Measurements from ENCODE around the gene CEP68.
"Not testable (repeated sequence)": the region's sequence is repeated elsewhere in the genome, so short reads cannot be mapped to it uniquely, and the experiment has no call there.

The CEP68 gene

DNA sequence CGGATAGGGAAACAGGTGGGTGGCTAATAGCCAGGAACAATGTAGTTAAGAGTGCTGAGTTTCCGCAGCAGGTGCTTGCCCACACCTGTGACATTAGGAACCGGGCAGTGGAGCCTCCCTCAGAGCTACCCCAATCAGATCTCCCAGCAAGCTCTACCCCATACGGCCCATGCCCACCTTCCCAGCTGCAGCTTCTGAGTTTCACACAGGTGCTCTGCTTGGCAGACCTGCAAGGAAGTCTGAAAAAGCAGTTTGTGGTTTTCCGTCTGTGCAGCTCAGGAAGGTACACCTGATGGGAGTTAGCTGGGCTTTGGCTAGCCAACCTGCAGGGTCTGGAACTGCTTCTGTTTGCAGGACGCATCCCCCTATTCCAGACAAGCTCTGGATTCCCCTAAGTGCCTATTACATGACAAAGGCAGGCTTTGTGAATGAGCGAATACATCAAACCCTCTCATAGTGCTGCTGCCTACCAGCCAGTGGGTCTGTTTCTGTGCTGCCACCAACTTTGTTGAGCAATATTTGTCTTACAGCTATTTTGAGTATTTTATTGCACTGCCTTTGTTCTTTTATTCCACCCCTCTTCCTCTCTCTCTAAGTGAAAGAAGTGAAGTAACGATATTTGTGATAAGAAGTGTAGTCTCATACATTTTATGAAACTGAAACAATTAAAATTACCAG, 24.7 kb upstream of the CEP68 start:
- DNase-seq (ENCODE audit: low read depth), result no peak

DNA sequence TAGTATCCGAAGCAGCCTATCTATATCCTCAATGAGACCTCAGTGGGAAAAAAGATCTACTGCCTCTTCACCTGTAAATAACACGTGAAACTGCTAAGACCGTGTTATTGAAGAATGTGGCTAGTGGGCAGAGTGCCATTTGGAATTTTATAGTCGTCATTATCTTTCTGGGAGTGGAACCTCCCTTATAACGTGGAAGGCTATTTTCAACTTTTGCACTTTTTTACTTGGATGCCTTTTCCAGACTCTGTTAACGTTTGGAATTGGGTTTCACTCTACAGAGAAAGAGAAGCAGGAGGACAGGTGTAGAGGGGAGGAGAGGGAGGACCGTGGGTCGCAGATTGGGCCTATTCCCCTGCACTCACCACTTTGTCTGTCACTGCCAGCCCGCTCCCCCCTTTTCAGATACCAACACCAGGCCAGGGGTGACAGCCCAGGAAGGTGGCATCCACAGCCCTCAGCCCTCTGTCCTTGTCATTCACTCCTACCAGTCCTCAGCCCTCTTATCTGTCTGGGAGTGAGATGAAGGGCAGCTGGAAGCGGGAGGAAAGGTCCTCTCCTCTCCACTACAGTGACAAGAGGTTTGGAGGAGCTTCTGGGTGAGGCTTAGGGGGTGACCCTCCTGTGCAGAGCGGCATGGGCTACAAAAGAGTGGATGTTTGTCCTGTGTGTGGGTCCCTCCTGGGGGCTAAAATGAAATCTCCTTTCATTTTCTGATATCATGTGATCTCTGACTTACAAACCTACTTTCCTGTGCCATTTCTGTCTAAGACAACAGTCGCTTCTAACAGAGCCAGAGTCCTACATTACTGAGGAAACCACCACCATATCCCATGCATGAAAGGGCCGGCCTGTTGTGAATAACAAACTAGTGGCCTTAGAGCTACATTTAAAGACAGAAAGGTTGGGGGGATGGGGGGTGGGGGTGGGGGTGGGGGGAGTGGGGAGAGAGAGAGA, 23.9 kb upstream of the CEP68 start:
- no peak for DNase-seq (ENCODE audit: low read depth)

DNA sequence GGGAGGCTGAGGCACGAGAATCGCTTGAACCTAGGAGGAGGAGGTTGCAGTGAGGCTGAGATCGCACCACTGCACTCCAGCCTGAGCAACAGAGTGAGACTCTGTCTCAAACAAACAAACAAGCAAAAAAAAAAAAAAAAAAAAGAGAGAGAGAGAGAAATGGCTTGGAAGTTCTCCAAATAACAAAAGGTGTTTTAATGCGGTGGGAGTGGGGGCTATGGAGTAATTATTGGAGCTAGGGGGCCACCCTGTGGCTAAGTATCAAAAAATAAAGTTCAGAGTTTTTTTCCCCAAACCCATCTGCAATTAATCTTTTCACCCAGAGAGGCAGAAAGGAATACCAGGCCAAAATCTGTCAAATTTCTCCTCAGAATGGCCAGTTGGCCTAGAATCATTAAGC, 23.0 kb upstream of the CEP68 start:
- DNase-seq (ENCODE audit: low read depth), result no peak

DNA sequence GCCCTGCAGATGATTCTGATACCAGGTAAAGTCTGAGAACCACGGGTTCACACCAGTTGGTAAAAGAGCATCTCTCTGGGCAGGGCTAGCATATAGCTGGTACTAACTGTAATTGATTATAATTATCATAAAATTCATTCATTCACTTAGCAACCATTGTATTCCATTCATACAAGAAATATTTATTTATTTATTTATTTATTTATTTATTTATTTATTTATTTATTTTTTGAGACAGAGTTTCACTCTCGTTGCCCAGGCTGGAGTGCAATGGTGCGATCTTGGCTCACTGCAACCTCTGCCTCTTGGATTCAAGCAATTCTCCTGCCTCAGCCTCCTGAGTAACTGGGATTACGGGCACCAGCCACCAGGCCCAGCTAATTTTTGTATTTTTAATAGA, 22.5 kb upstream of the CEP68 start:
- DNase-seq (ENCODE audit: low read depth), result not testable (repeated sequence)

GRCh38 chr2:65035351-65035943, 20.8 kb upstream of the CEP68 start:
- no peak for DNase-seq (ENCODE audit: low read depth)

DNA sequence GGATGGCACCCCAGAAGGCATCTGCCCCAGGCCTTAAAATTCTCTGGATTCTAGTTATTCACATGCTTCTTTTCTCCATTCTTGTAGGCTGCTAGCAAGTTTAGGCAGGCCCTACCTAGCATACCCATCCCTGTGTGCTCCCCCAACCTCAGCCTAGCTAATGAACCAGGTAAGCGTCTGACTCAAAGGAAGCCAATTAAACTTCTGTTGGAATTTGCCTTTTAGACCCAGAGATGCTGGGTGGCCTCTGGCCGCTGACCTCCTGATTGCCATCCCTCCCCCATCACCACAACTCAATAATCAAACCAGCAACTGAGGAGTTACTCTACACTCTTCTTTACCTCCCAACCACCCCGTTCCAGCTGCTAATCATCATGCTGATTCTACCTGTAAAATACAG, 19.0 kb upstream of the CEP68 start:
- DNase-seq (ENCODE audit: low read depth), result no peak

DNA sequence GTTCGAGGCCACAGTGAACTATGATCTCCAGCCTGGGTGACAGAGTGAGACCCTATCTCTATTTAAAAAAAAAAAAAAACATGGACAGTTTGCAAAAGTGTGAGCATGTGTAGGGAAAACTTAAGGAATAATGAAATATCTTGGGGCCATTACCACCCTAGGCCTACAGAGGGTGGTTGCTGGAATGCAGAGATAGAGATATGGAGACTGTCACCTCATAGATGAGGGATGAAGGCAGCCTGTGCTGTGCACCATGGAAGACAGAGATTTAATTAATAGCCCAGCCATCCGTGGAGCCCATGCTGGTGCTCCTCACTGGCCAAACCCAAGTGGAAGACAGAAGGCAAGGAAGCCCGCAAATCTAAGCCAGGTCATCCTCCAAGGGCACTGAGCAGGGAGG, 16.6 kb upstream of the CEP68 start:
- no peak for DNase-seq (ENCODE audit: low read depth)

DNA sequence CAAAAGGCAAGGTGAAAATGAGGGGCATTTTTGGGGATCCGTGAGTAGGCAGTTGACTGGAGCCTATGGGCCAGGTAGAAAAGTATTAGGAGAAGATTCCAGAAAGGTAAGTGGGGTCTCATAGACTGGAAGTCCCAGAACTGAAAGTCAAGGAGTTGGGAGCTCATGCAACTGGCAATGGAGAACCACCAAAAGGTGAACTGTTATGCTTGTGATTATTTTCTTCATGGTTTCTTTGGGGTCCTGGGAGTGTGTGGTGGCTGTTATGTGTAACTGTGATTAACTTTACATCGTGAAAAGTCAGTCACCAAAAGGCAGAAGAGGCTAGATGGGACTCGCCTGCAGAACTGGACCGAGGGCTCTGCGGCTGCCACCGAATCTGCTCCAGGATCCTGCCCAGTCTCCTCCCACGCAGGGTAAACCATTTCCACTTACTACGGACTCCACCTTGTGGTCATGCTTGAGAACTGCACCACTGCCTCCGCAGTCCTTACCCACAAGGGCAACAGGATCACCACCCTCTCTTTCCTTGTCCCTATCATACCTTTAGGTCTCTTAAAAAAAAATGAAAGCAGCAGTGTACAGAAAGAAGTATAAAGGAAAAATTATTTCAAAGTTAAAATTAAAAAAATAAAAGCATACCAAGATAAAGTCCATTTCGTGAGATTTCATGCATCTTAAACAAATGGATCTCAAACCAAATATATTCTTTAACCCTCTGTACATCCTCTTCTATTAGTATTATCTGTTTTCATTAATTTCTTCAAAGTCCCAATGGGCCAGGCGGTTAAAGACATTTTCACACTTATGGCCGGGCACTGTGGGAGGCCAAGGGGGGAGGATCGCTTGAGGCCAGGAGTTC, 15.6 kb upstream of the CEP68 start:
- peak; percentile 63 for DNase-seq (ENCODE audit: low read depth)

DNA sequence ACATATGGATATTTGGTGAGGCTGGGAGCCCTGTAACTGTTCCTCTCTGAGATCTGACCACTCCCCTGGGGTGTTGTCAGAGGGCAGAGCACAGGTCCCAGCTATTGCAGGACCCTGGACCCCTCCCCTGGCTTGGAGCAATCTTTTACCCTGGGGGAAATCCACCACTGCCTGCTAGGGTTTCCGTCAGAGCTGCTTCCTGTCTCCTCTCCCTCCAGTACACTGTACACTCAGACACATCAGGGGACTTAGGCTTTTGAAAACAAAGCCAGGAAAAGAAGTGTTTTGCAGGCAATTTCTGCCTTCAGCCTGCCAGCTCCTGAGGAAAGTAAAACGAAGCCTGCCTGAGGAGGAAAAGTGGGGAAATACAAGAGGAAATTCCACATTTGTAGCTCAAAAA, 13.2 kb upstream of the CEP68 start:
- no peak for DNase-seq (ENCODE audit: low read depth)

- no peak for DNase-seq (ENCODE audit: low read depth)
These were observed 12.0 kb upstream of the CEP68 start for GRCh38 chr2:65044097-65044735.

DNA sequence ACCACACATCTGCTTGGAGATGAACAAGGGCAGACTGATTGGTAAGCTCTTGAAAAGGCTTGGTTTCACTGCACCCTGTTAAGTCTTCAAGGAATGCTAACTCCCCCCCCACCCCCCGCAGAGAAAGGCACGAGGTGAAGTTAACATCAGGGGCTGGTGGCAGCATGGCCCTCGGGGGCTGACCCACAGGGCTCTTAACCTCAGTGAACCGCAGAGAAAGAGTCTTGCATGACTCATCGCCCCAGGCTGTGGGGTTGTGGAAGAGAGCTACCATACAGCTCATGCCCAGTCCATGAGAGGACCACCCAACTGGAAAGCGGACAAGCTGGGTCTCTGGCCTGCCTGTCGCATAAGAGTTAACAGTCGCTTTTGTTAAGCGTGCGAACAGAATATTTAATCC, 10.6 kb upstream of the CEP68 start:
- no peak for DNase-seq (ENCODE audit: low read depth)

GRCh38 chr2:65046633-65047407, 9.4 kb upstream of the CEP68 start:
- no peak for DNase-seq (ENCODE audit: low read depth)

DNA sequence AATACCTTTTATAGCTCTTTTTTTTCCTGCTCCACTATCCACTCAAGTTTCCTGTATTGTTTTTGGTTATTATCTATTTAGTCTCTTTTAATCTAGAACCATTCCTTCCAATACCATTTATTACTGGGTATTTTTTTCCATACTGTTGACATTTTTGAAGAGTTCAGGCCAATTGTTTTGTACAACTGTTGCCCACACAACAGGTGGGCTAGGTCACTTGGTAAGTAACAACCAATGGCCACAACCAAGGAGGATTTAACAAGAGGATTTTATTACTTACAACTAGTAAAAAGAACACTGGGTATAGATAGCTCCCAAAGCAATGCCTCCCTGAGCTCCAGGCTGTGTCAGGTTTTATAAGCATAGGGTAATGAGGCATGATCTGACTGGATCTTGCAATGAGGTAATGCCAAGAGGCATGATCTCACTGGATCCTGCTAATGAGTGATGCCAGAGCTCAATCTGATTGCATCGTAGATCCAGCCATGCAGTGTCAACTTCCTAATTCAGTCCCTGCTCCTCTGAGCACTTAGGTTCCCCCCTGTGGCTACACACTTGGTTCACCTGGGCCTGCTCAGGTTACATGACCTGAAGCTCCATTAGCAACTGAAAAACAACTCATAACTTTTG, 7.1 kb upstream of the CEP68 start:
- DNase-seq (ENCODE audit: low read depth), result no peak

DNA sequence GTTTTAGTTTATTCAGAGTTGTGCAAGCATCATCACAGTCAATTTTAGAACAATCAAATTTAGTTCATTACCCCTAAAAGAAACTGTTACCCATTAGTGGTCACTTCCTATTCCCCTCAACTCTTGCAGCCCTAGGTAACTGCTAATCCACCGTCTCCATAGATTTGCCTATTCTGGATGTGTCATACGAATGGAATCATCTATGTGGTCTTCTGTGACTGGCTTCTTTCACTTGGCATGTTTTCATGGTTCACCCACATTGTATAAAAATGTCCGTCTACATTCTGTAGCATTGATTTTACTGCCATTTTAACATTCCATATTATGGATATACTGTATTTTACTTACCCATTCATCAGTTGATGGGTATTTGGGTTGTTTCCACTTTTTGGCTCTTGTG, 5.3 kb upstream of the CEP68 start:
- DNase-seq (ENCODE audit: low read depth), result no peak

GRCh38 chr2:65053199-65053598, 3.0 kb upstream of the CEP68 start:
- DNase-seq (ENCODE audit: low read depth), result no peak

DNA sequence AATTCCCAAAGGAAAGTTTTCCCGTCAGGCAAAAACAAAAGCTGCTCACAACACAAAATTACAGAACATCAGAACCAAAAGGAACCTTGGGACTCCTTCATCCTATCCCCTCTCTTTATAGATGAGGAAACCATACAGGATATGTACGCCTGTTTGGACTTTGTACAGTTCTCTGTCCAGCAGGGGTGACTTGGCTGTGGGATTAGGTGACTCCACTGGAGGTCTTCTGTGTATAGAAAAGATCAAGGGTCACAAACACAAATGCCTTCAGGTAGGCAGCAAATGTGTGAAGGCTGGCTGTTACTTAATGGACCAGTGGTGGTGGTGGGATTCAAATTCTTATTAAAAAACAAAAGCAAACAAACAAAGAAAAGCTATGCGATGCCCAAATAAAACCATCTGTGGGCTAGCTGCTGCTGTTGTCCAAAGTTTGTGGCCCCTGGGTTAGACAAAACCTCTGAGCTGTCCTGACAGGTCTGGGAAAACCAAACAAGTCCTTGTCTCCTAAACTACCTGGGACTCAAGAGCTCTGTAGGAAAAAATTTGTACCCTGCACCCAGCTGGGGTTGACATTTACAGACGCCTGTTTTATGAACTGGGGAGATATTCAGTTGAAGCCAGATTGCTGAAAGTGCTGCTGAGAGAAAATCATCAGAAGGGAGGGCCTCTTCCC, 1.3 kb upstream of the CEP68 start:
- DNase-seq (ENCODE audit: low read depth), result no peak

DNA sequence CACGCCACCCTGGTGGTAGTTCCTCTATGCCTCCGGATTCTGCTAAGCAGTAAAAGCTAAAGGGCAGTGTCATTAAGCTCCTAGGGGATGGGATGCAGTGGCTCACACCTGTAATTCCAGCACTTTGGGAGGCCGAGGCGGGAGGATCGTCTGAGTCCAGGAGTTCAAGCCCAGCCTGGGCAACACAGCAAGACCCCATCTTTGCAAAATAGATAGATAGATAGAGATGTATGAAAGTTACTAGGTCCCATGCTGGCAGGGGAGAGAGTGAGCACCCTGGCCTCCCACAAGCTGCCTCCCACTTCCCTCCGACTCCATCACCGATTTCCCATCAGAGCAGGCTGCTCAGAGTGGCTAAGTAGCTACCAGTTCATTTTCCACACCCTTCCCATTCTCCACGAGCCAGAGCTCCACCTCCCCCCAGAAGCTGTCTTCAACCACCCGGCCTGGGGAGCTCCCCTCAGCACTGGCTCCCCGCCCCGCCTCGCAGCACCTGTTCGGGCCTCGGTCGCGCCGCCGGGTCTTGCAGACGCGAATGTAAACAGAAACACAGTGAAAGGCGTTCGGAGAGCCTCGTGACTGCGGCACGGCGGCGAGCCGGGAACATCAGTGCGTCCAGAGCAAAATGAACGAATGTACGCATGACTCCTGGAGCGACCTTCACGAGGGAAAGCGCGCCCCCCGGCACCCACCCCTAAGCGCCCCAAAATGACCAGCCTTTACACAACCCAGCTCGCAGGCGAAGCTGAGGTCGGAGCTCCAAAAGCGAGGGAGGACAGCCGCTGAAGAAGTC, 598 bp upstream of the CEP68 start:
- DNase-seq (ENCODE audit: low read depth), result peak; percentile 36

DNA sequence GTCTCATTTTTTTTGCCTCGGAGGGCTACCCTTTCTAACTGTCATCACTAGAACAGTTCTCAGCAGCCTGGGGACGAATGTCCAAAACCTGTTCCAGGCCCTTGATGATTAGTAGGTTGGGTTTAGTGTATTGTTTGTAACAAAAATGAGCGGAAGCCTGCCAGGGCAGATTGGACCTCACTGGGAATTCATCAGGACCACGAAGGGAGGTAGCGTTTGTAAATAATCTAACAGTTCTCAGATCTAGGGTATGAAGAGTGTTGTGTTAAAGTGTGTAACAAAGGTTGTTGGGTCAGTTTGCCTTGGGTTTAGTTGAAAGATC, 799 bp downstream of the CEP68 start:
- no peak for DNase-seq (ENCODE audit: low read depth)

DNA sequence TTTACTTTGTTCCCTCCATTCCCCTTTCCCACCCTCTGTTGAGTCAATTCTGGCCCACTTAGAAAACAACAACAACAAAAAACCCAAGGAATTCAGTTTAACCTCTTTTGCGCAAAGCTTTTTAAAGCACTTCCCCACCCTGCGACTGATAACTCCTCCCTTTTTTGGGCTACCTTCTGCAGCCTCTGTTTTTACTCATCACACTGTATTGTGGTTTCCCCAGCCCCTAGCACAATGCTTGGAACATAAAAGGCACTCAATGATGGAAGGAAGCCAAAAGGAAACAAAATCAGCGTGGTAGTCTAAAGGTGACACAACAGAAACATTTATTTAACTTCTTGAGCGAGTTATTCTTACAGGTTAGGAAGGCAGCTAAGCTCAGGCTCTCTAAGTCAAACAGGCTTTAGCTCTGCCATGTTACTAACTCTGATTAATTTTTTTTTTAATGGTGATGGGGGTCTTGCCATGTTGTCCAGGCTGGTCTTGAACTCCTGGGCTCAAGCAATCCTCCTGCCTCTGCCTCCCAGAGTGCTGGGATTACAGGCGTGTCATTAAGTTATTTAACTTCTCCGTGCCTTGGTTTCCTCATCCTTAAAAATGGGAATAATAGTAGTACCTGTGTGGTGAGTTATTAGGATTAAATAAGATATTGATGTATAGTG, 1.3 kb downstream of the CEP68 start:
- DNase-seq (ENCODE audit: low read depth), result peak; percentile 28

All from stimulated activated CD8-positive, alpha-beta memory T cell treated with anti-CD3 and anti-CD28 coated beads, Interleukin-12 subunit alpha, Interleukin-12 subunit beta, amount 100 ng/mL, for 1 hour (primary cell).